DMS53 (cell line): ENCODE measurements around the gene NUAK1.
A peak's percentile ranks its signal among the peaks of the same experiment; 100 is the strongest.

ENCODE experiments used
- DNase-seq: peaks from one replicate; lab custom pipeline; 2025; lab: John Stamatoyannopoulos, UW

Gene NUAK1

GRCh38 chr12:106130474-106131113 lies 8.2 kb downstream of the NUAK1 start:
- no peak for DNase-seq

GRCh38 chr12:106128585-106129328 lies 10.0 kb downstream of the NUAK1 start:
- DNase-seq = peak; percentile 39

DNA sequence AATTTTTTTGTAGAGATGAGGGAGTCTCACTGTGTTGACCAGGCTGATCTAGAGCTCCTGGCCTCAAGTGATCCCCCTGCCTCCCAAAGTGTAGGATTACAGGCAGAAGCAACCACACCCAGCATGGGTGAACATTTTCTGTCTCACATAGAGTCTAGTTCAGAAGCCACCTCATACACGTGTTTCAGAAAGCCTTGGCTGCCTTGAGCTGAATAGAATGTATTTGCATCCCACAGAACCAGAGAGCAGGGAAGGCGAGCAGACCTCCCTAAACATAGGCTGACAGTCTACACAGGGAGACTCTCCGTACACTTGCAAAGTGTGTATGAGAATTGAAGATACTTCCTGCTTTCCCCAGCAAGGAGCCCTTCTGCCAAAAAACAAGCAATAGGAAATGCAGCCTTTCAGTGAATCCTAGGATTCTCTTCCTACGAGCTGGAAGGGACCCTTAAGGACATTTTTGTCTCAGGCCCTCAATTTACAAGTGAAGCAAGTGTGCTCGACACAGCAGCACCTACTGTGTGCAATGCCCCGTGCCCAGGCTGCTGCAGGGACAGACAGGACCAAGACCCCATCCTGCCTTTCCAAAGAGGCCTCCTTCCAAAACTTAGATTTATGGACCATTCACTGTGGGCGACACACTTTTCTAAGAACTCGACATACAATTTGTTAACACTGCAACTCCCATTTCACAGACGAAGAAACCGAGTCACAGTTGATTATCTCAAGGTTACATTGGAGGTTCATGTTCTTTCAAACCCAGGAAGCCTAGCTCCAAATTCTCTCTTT lies 11.2 kb downstream of the NUAK1 start:
- peak; percentile 52 for DNase-seq

GRCh38 chr12:106126441-106127337 lies 12.1 kb downstream of the NUAK1 start:
- DNase-seq = peak; percentile 80

- no peak for DNase-seq
Measured at GRCh38 chr12:106125351-106126095, 13.2 kb downstream of the NUAK1 start.

DNA sequence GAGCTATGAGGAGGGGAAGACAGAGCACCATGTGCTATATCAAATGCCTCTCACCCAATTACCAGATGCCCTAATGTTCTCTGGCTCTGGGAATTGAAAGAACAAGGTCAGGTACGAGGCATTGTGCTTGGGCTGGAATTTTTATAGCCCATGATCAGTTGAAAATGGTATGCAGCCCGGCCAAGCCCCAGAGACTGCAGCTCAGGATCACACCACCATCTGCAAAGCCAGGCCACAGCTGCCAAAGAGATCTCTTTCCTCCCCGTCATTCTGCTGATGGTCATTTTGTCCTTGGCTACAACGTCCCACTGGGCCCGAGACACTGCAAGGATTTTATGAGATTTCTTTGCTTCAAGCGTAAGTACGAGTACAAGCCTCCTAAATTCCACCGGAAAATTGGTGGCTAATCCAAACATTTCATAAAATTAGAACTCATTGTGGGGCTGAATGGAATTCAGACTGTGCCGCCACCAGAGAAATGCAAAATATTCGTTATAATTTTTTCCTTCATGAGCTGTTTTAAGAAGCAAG lies 15.1 kb downstream of the NUAK1 start:
- no peak for DNase-seq

DNA sequence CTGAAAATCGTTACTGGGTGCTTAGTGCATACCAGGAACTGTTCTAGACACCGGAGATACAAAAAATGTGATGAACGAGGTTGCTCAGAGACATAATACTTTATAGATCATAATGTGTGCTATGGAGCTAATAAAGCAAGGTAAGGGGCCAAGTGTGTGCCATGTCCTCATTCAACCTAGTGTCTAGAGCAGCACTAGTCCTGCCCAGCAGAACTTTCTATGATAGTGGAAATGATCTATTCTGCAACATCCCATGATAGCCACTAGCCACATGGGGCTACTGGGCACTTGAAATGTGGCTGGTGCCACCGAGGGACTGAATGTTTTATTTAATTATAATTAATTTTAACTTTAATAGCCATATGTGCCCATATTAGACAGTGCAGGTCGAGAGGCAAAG lies 15.6 kb downstream of the NUAK1 start:
- no peak for DNase-seq

DNA sequence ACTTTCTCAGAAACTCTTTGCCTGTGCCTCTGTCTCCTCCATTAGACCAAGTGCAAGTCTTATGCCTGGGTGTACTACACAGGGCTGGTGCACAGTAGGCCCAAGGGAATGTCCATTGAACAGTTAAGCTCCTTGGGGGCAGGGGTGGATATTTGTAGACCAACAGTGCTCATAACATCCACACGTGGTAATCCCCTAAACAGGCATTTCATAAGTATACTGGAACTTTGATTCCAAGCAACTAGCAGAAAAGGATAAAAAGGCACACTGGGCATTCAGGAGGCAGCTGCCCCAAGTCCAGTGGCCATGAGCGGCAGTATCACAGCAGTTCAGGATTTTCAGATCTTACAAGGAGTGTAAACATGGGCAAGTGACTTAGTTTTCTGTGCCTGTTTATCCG lies 16.8 kb downstream of the NUAK1 start:
- no peak for DNase-seq

- DNase-seq = no peak
Measured at GRCh38 chr12:106120519-106121105, 18.1 kb downstream of the NUAK1 start.

- DNase-seq = no peak
Measured at GRCh38 chr12:106119301-106119700, 19.5 kb downstream of the NUAK1 start.

- no peak for DNase-seq
Measured at GRCh38 chr12:106118381-106119130, 20.2 kb downstream of the NUAK1 start.

DNA sequence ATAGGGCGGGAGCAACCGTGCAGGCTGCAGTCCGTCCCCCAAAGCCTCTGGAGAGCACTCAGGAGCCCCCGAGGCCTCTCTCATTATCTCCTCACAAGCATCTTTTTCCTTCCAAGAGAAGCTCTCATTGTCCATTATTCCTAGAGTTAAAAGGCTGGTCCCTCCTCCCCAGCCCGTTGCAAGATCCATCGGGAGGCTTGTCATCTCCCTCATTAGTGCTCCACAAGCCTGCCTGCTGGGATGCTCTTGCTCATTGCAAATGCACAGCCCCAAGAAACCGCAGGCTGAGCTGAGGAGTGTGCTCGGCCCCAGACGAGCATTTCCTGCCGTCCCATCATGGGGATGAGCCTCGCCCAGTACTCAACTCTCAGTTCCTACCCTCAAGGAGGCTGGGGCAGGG lies 23.3 kb downstream of the NUAK1 start:
- no peak for DNase-seq

DNA sequence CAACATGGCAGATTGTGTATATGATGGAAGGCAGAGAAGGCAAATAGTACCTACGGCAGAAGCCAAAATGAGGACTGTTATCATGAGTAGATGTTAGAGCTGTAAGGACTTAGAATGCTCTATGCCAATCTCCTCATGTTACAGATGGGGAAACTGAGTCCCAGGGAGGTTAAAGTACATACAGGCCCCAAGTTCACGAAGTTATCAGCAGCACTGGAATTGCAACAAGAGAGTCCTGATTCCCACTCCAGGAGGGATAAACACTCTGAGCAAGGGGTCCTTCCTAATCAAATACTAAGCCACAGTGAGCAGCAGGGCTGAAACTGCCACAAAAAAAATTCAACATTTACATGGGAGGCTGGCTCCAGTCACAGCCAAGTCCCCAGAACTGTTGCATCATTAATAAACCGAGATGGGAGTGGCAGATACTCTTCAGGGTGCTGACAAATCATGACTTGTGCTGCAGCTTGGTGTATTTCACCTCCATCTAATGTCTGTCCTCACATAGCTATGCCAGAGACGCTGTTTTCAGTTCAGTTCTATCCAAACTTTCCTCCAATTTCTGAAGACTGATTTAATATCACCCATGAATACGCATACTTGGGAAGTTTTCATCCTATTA lies 24.2 kb downstream of the NUAK1 start:
- no peak for DNase-seq

DNA sequence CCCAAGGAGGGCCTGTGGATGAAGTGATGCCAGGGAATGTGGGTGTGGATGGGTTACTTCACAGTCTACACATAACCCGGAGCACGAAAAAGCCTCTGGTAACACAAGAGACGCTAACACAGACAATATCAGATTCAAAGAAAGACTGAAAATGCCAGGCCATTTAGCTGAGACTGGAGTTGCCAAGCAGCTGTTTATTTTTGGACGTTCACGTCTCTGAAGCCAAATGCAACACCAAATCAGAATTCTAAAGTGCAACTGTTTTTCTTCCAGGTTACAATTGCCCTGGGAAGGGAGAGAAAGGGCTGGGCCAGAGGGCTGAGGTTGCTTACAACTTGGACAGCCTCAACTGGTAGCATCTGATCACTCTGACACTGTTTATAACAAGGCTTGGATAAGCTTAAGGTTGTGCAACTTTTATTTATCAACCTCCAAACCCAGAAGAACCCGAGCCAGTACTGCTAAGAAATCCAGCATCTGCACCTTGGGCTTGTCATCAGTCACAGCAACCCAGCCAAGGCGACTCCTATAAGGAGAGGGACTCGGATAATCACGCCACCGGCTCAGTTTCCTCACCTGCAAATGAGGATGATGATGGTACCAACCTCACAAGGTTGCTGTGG lies 24.8 kb downstream of the NUAK1 start:
- no peak for DNase-seq

DNA sequence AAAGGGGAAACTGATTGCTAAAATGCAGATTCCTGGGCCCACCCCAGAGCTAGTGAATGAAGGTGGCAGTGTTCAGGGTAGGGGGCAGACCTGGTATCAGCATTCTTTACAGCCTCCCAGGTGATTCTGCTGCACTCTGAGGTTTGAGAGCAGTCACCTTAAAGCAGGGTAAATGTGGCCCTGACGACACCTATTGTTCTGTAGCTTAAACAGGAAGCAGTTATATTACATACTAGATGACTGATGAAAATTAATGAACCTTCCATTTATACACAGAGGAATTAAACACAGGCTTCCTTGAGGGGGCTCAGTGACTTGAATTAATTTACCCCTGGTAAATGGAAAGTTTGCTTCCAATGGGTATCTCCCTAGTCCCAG lies 25.3 kb downstream of the NUAK1 start:
- no peak for DNase-seq

DNA sequence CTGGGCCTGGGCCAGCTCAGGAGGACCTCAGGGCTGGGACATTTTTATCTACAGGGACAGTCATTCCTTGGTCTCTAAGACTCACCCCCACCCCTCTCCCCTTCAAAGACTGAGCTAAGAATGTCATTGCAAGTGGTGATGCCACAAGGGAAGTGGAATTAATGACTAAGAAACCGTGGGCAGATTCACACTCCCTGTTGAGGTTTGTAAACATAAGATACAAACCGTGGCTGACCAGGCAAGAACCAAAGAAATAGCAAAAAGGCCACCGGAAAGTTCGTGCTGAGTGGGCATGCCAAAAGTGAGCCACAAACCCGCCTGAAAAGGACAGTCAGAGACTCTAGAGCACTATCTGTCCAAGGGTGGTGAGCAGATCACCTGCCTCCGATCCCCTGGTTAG lies 25.7 kb downstream of the NUAK1 start:
- DNase-seq = no peak

DNA sequence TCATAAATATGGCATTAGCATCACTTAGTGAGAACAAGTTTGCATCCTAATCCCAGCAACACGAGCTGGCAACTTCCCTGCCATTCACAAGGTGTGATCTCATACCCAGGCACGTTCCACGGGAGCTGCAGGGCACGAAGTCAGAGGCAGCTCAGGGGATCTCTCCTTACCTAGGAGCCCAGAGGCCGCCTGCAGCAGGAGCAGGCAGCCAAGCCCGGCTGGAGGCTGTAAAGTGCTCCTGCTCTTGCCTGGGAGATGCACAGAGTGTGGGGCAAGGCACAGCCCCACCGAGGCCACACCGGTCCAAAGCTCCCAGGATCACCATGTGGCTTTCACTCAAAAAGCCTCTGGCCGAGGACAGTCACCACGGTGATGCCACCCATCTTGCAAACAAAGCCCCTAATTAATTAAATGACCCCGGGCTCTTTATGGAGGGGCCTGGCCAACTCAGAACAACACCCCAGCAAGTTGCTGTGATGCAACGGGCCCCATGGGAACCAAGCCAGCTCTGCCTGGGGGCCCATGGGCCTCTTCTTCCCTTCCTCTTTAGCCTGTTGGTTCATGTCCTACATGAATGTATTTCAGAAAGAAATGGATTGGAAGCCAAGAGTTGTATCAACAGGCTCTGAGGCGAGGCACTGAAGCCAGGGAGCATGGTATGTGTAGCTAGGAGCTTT lies 26.5 kb downstream of the NUAK1 start:
- no peak for DNase-seq

DNA sequence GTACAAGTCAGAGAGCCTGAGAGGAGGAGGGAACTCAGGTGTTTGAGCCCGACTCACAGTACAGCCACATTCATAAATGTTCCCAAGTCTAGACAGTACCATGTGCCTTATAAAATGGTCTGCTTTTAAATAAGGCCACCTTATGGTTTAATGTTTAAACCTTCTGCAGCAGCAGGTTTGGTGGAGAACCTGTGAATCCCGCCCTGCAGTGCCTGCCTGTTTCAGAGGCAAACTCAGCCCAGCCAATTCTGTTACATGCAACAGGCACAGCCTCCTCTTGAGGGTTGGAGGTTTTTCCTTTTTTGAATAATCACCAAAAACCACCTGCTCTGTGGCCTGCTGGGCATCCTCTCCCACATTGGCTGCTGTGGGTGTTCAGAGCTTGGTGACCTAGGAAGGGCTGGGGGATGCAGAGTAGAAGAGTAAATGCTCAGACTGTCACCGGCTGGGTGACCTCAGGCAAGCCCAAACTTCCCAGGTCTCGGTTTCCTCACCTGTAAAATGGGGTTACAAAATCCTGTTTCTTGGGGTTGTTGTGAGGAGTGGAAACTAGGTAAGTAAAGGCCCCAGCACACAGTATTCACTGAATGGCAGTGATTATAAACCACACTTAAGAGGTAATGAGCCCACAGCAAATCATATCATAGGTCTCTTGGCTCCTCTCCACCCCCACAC lies 28.0 kb downstream of the NUAK1 start:
- DNase-seq = peak; percentile 30
